ENCODE data around the gene PTTG2.
"Not testable (repeated sequence)": the region's sequence is repeated elsewhere in the genome, so short reads cannot be mapped to it uniquely, and the experiment has no call there.

PTTG2 gene

GRCh38 chr4:37960098-37960497 is at the start of gene PTTG2:
TSS of gene PTTG2 (plus strand) at chr4:37960398. CDS start at chr4:37960435, 37 bp downstream.
- DNase-seq = no peak

GRCh38 chr4:37914539-37914938 is 45.7 kb upstream of the PTTG2 start:
- no peak for DNase-seq

- DNase-seq = no peak
These were observed 42.8 kb upstream of the PTTG2 start for GRCh38 chr4:37917388-37917787.

GRCh38 chr4:37918653-37919052 is 41.5 kb upstream of the PTTG2 start:
- DNase-seq = no peak

- DNase-seq = no peak
These were observed 37.9 kb upstream of the PTTG2 start for GRCh38 chr4:37922328-37922727.

- not testable (repeated sequence) for DNase-seq
These were observed 37.1 kb upstream of the PTTG2 start for GRCh38 chr4:37923089-37923488.

- no peak for DNase-seq
These were observed 35.3 kb upstream of the PTTG2 start for GRCh38 chr4:37924946-37925345.

GRCh38 chr4:37927434-37927833 is 32.8 kb upstream of the PTTG2 start:
- no peak for DNase-seq

GRCh38 chr4:37928426-37929416 is 31.5 kb upstream of the PTTG2 start:
- no peak for DNase-seq

GRCh38 chr4:37934096-37934495 is 26.1 kb upstream of the PTTG2 start:
- no peak for DNase-seq

- no peak for DNase-seq
These were observed 25.6 kb upstream of the PTTG2 start for GRCh38 chr4:37934609-37935008.

- DNase-seq = no peak
These were observed 25.2 kb upstream of the PTTG2 start for GRCh38 chr4:37935026-37935425.

GRCh38 chr4:37936889-37937498 is 23.2 kb upstream of the PTTG2 start:
- no peak for DNase-seq

- no peak for DNase-seq
These were observed 22.0 kb upstream of the PTTG2 start for GRCh38 chr4:37938208-37938607.

- no peak for DNase-seq
These were observed 13.6 kb upstream of the PTTG2 start for GRCh38 chr4:37946503-37947179.

- DNase-seq = no peak
These were observed 11.7 kb upstream of the PTTG2 start for GRCh38 chr4:37948542-37948941.

- no peak for DNase-seq
These were observed 10.4 kb upstream of the PTTG2 start for GRCh38 chr4:37949636-37950426.

GRCh38 chr4:37951461-37952352 is 8.5 kb upstream of the PTTG2 start:
- DNase-seq = no peak

GRCh38 chr4:37953156-37953555 is 7.0 kb upstream of the PTTG2 start:
- no peak for DNase-seq

GRCh38 chr4:37953620-37954293 is 6.4 kb upstream of the PTTG2 start:
- no peak for DNase-seq

- DNase-seq = no peak
These were observed 3.3 kb upstream of the PTTG2 start for GRCh38 chr4:37956941-37957340.
